Measurements from ENCODE around the gene LCAT. TPM values are rescaled to one million over a fixed set of nuclear protein-coding genes. Genes with fewer than 3 reads are reported as not detected.
"Not testable (repeated sequence)": the region's sequence is repeated elsewhere in the genome, so short reads cannot be mapped to it uniquely, and the experiment has no call there.

The LCAT gene
- total RNA-seq, 2 donors from 2014 or later = 6.9 to 17.4 TPM

GRCh38 chr16:67939507-67940445 lies 4.1 kb downstream of the LCAT start:
- peaks cover 0 to 3% of the 10 kb centered on the region in 2 donors for H3K36me3 ChIP-seq
- WGBS = 64% methylated on average over 33 of the region's 33 CpGs
- no peak overlapping the region for H3K4me3 ChIP-seq
- no peak overlapping the region for H3K27ac ChIP-seq
- no peaks in the 10 kb centered on the region for H3K9me3 ChIP-seq
- TF ChIP-seq CTCF (IDR thresholded peaks at IDR 0.05) = no peak
- TF ChIP-seq POLR2AphosphoS5 (IDR thresholded peaks at IDR 0.05) = peak; percentile 13
- peaks cover 14% of the 10 kb centered on the region for H3K4me1 ChIP-seq (replicated peaks)
- peak; percentile 57 for DNase-seq (ENCODE audit: low spot score)
- no peaks in the 10 kb centered on the region for H3K27me3 ChIP-seq (replicated peaks; ENCODE audit: insufficient read depth)
- intact Hi-C loops (cut with DNase I) = loop anchor here (10.0 kb wide), 1 partner anchor 405 kb away; no protein-coding TSS in a partner anchor

GRCh38 chr16:67937713-67938112 lies 6.2 kb downstream of the LCAT start:
- intact Hi-C loops (cut with DNase I) = loop anchor here (10.0 kb wide), 1 partner anchor 403 kb away; no protein-coding TSS in a partner anchor
- H3K4me3 ChIP-seq; H3K9me3 ChIP-seq; H3K36me3 ChIP-seq; DNase-seq (ENCODE audit: low spot score); H3K27me3 ChIP-seq (replicated peaks; ENCODE audit: insufficient read depth); H3K27ac ChIP-seq: not testable (repeated sequence)
- H3K4me1 ChIP-seq (replicated peaks) = peaks cover 14% of the 10 kb centered on the region
- WGBS = 90% methylated on average over 5 of the region's 5 CpGs

GRCh38 chr16:67936880-67937605 lies 6.9 kb downstream of the LCAT start:
- Histone ChIP-seq H3K4me3 (peak overlapping the region; percentile 66 to 94), H3K9me3 (no peaks in the 10 kb centered on the region), H3K36me3 (no peaks in the 10 kb centered on the region), H3K27me3 (replicated peaks; ENCODE audit: insufficient read depth) (no peaks in the 10 kb centered on the region), H3K4me1 (replicated peaks) (peaks cover 14% of the 10 kb centered on the region), H3K27ac (peak overlapping the region; percentile 91 to 95)
- no peak for TF ChIP-seq POLR2A (IDR thresholded peaks at IDR 0.05)
- TF ChIP-seq CTCF (IDR thresholded peaks at IDR 0.05) = no peak
- no peak for TF ChIP-seq POLR2AphosphoS5 (IDR thresholded peaks at IDR 0.05)
- 46% methylated on average over 6 of the region's 6 CpGs for WGBS
- intact Hi-C loops (cut with DNase I) = loop anchor here (10.0 kb wide), 1 partner anchor 402 kb away; no protein-coding TSS in a partner anchor
- peak; percentile 60 for DNase-seq (ENCODE audit: low spot score)

- H3K27me3 ChIP-seq (replicated peaks; ENCODE audit: insufficient read depth) = no peaks in the 10 kb centered on the region
- no peaks in the 10 kb centered on the region for H3K9me3 ChIP-seq
- peak within 1 kb of the TSS; percentile 66 to 94 for H3K4me3 ChIP-seq
- under 1% methylated on average over 52 of the region's 54 CpGs for WGBS
- H3K4me1 ChIP-seq (replicated peaks) = peaks cover 14% of the 10 kb centered on the region
- TF ChIP-seq POLR2AphosphoS5 (IDR thresholded peaks at IDR 0.05) (peak; percentile 66), CTCF (IDR thresholded peaks at IDR 0.05) (no peak), POLR2A (IDR thresholded peaks at IDR 0.05) (peak; percentile 61)
- H3K36me3 ChIP-seq = no peaks in the 10 kb centered on the region
- DNase-seq (ENCODE audit: low spot score) = peak; percentile 30
- peak within 1 kb of the TSS; percentile 91 to 95 for H3K27ac ChIP-seq
- intact Hi-C loops (cut with DNase I) = loop anchor here (10.0 kb wide), 1 partner anchor 402 kb away; no protein-coding TSS in a partner anchor
These were observed 7.6 kb downstream of the LCAT start, which contains the start of gene PSMB10 for GRCh38 chr16:67936124-67936879. TSS of gene PSMB10 (minus strand) at chr16:67936850. CDS start at chr16:67936749, 101 bp downstream.

All from prostate gland (tissue), 2 donors.